ENCODE measurements around the gene MPC1L.

DNA sequence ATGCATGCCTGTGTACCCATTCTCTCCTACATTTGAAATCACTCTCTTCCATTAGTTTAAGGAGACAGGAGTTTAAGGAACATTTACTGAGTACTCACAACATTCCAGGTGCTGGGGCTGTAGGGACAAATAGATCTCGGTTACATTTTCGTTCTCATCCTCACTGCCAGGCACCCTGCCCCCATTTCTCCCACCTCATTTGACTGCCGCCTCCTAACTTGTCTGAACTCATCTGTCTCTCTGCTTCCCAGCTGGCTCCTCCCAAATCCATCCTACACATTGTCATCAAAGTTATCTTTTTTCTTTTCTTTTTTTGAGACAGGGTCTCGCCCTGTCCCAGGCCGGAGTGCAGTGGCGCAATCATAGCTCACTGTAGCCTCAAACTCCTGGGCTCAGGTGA is 19.8 kb upstream of the MPC1L start:
- TF ChIP-seq CTCF (optimal IDR thresholded peaks at IDR 0.05 in 1 of 3, IDR thresholded peaks at IDR 0.05 in 1 of 3, conservative IDR thresholded peaks at IDR 0.05 in 1 of 3; ENCODE audit: extremely low read depth in 1 of 3, insufficient read depth in 2 of 3, low read length in 3 of 3) = no peak
- TF ChIP-seq EZH2 (IDR thresholded peaks at IDR 0.05; ENCODE audit: low read length) = no peak
